Stimulated activated CD8-positive, alpha-beta memory T cell treated with anti-CD3 and anti-CD28 coated beads, Interleukin-2, amount 100 ng/mL, for 48 hours (primary cell): ENCODE results near the gene STXBP4.

ENCODE experiments used
- DNase-seq, 2 donors: peaks; one replicate each; pipeline ENCODE4 v3.0.0-alpha.2; 2020; ENCODE audit warnings: low read depth in 2 of 2

STXBP4 gene

DNA sequence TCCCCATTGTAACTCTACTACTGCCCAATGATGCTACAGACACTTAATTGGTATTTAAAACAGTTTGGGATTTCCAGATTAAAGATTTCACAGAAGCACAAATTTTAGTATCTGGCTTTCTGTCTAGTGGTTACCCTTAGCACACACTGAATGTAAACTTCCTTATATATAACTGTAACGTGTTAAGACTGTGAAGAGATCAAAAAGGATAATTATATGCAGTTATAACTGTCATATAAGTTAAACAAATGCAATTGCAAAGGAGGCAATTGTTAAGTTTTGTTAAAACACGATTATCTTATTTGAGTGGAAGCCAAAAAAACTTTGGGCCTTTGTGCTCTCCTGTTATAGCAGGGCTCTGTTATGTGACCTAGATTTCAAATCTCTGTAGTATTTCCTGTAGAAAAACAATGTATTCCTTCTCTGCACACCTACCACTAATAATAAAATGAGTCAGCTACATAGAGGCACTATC, 147.9 kb downstream of the STXBP4 start:
- DNase-seq, result no peak

DNA sequence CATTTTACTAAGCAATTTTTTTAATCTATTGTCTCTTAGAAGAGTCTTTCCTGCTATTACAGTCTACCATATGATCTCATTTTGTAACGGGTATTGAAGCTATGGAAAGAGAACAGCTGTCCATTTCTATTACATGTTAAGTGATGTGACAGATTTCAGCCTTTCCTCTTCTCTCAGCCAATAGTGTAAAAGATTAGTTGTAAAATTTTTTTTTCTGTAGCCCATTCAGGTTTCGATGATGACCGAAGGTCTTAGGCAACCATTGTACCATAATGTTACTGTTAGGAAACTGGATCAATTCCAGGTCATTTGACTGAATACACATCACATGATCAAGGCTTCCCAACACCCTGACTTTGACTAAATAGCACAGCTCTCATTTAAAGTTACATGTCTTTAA, 148.6 kb downstream of the STXBP4 start:
- no peak for DNase-seq

DNA sequence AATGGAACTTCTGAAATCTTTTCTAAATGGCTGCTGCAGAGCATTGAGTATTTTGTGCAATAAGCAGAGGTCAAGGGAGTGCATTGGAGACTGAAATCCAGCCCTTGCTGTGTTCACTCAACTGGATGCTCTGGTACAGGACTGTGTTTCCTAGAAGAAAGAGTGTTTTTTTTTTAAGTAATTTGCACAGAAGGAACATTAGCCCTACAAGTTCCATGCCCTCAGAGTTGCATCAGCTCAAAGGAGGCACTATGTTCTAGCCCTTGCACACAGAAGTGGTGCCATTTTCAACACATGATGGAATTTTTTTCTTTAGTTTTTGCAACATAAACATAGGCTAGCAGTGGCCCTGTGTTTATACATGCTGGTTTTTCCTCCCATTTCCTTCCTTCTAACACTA, 152.1 kb downstream of the STXBP4 start:
- no peak for DNase-seq

DNA sequence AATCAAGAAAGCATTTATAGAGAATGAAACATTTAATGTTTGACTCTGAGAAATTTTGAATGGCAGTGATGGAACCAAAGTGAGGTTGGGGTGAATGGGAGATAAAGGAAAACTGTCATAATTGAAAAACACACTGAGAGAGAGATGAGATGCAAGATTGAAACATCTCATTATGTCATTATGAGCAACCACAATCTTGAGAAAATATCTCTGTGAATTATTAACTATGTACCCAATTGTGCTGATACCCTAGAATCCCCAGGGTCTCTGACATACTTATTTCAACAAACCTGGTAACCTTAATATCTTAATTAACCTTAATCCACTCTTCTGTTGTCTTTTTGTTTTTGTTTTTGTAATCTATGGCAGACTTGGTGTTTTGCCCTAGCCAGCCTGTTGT, 152.7 kb downstream of the STXBP4 start:
- DNase-seq, result no peak

DNA sequence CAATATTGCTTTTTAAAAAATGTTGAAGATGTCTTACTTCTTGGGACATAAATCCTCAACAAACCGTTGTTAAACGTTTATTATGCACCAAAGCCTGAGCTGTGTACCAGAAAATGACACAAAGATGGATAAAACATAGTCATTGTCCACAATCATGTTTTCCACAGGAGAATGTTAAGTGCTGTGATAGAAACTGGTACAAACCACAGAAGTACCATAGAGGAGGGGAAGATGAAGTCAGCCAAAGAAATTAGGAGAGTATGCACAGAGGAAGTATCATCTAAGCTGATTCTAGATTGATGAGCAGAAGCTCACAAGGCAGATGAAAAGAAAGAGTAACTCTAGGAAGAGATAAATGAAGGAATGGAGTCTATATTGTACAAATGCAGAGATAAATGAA, 153.5 kb downstream of the STXBP4 start:
- DNase-seq, result no peak

DNA sequence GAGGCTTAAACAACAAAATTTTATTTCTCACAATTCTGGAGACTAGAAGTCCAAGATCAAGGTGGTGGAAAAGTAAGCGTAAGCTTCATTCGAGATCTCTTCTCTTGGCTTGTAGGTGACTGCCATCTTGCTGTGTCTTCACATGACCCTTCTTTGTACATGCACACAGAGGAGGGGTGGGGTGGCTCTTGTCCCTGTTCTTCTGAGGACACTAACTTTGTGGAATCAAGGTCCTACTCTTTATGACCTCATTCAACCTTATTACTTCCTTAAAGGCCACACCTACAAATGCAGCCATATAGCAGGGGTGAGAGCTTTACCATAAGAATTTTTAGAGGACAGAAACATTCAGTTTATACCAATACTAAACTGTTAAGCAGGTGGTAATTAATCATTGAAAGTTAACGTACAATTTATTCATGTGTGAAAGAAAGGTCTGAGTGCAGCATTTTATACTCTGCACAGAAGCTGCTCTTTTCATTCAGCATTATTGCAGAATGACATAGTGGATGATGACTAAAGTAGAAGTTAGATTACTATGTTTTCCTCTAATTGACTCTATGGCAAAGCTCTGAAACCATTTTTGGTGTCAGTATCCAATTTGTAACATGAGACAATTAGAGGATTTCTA, 156.3 kb downstream of the STXBP4 start:
- no peak for DNase-seq

DNA sequence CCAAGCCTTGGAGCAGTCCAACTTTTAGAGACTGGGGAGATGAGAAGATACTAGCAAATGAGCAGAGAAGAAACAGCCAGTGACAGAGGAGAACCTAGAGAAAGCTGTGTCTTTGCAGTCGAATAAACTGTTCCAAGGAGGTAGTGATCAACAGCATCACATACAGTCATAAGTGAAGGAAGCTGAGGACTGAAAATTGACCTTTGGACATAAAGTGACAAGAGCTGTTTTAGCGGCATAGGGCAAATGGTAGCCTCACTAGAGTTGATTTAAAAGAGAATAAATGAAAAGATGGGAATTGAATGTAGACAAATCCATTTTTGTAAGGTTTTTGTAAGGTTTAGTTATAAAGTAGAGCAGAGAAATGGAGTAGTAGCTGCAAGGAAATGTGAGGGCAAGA, 165.0 kb downstream of the STXBP4 start:
- no peak for DNase-seq

DNA sequence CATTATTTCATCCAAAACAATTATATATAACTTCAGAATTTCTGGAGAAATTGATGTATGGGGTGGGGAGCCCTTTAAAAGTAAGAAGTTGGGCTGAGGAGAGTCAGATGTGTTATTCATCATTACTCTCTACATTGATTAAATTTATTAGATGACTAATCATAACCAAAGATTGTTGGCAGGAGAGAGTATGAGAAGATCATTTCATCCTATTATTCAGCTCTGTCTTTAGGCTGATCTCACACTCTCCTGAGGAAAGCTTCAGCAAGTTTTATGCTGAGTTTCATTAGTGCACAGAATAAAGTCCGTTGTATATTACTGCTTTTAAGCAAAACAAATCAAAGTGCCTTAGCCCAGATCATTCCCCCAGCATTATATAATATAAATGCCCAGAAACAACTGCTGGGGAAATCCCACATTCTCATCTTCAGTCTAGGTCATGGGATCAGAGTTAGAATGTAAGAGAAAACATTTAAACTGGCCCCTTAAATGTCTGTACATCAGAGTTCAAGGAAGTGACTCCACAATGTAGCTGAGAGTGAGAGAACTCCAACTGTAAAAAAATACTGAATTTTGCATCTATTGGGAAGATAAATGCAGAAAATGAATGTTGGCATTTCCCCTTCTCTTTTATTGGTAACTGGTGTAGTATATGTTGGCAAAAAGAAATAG, 166.1 kb downstream of the STXBP4 start:
- no peak for DNase-seq

DNA sequence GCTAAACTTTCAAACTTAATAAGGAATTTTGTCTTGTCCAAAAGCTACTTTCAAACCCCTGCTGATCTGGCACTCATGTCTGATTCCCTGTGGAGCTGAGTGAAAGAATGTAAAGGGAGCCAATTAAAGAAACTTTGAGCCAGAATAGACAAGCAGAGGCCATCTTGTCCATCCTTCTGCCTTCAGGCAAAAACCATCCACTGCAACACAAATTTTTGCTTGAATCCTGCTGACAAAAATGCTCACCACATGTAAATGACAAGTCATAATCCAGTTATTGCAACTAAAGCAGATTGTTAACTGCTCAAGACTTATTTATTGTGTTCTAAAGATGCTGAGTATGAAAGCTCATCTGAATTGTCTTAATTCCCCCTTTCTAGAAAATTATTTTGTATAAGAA, 172.2 kb downstream of the STXBP4 start:
- no peak for DNase-seq

DNA sequence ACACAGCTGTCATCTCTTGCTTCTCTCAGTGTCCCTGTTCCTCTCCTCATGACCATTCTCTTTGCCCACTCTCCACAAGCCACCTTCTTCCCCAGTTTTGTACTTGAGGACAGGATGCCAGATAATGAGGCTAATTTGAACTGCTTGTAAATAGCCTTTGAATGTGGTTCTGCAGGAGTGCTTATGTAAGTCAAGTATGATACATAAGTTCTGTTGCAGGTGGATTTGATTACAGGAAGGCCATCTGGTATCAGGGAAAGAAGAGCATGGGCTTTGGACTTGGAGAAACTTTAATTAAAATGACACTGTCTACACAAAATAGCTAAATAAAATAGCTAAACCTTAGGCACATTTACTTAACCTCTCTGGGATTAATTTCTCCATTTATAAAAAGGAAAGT, 176.0 kb downstream of the STXBP4 start:
- DNase-seq, result no peak

DNA sequence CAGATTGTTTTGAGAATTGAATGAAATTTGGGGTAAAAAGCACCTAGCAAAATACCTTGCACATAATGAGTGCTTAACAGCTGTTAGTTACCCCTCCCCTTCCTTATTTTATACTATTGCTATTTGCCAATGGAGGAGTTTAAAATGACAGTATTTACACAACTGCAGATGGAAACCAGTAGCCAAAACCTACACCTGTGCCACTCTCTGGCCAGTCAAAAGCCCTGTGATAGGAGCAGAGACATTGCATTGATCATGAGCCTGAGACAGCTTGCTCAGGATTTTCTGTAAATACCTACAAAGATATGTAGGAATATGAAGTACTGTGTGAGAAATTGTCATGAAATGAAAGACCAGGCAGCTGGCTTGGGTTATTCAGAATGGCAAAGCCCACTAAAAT, 180.9 kb downstream of the STXBP4 start:
- no peak for DNase-seq

DNA sequence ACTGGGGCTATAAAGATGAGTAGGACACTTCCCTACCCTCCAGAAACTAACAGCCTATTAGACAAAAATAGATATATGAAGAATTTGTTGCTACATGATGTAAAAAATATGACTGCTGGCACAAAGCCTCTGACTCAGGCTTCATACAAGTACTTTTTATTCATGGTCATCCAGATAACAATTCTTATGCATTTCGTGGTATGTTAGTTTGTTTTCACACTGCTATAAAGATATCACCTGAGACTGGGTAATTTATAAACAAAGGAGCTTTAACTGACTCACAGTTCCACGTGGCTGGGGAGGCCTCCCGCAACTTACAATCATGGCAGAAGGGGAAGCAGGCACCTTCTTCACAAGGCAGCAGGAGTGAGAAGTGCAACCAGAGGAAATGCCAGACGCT, 183.7 kb downstream of the STXBP4 start:
- no peak for DNase-seq

DNA sequence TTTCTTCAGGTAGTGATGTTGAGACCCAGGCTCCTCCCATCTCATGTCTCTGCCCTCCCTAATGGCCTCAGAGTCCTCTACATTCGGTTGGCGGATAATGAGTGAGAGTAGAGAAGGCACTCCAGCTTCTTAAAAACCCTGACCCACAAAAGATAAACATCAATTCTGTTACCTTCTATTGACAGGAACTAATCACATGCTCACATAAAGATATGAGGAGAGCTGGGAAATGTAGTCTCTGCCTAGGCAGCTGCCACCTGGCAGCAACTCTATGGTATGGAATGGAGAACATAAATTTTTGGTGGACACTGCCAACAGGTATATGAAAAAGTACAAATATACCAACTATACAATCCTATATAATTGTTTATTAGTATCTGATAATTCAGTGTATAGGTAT, 185.5 kb downstream of the STXBP4 start:
- no peak for DNase-seq

DNA sequence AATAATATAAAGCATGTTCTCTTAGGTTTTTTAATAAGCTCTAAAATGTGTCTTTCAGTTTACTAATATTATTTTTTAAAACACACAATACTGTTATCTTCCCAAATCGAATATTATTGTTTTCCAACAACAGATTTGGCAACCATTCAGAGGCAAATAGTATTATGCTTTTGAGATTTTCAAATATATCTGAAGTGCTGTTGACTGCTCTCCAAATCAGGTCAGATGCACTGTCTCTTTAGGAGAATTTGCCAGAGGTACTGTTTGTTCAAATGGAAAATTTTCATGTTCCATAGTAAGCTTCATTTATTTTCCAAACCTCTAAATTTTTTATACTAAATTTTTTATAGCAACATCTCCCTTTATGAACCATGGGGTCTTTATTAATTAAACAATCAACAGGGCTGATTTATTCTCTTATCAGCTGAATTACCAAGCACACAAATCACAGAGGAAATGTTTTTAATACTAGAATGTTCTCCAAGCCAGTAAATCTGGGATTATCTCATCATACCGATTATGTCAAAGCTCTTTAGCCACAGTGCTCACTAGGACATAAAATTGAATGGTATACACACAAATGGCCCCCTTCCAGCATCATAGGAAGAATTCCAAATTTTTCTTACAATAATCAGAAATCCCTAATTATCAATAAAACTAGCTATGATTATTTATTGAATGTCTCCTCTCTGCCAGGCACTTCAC, 187.4 kb downstream of the STXBP4 start:
- DNase-seq, result no peak

DNA sequence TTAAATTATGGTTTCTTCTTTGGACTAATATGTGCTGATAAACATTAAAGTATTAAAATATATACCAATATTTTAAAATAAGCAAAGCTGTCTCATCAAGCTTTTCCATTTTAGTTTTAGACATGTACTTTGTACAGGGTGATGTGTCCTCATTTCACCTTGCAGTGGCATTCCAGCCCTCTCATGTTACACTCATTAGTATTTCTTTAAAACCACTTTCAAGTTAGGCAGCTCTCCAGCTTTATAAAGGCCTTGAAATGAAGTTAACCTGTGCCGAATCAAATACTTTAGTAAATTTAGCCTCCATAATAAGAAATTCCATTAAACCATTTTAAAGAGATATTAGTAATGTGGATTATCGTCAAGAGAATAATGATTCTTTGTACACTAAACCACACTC, 188.6 kb downstream of the STXBP4 start:
- DNase-seq, result no peak

DNA sequence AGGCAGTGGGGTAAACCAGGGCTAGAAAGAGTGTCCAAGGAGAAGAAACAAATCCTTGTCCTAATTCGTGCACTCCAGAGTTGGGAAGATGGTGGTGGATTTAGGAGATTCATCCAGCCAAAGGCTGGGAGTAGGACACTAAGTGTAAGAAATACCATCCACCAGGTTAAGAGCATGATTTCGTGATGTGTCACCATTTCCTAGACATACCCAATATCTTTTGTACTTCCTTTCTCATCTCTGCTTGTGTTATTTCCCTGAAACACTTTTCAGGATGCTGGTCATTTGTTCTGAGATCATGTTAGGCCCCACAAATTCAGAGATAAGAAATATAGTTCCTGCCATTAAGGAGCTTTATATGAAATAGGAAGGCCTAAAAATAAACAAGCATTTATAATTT, 189.9 kb downstream of the STXBP4 start:
- DNase-seq, result no peak

DNA sequence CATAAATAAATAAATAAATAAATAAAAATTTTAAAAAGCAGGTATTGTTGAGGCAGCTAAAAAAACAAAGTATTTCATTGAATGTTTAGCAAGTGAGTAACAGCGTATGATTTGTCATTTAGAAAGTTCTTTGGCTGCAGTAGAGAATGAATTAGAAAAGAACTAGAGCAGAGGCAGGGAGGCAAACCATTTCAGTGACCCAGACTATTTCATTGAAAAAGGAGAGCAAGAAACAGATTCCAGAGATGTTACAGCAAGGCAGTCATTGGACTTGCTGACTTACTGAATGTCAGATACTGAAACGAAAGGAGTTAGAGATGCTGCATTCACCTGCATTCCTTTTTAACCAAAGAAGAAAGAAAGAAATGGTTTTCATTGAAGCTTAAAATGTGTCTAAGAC, 190.7 kb downstream of the STXBP4 start:
- DNase-seq, result no peak

DNA sequence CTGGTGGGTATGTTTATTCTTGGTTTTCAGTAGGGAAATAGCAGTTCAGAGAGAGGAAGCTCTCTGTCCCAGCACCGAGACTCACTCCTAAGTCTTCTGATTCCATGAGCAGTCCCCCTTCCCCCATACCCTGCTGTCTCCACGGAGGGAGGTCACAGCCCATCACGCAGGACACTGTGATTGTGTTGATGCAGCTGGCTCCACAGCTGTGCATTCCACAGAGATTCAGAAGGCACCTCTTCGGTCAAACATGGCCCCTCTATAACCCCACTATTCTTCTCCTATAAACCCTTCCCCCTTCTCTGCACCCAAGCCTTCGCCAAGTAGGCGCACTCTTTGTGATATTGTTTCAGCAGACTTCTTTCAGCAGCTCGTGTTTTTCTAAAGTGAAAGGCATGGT, 191.9 kb downstream of the STXBP4 start:
- no peak for DNase-seq

DNA sequence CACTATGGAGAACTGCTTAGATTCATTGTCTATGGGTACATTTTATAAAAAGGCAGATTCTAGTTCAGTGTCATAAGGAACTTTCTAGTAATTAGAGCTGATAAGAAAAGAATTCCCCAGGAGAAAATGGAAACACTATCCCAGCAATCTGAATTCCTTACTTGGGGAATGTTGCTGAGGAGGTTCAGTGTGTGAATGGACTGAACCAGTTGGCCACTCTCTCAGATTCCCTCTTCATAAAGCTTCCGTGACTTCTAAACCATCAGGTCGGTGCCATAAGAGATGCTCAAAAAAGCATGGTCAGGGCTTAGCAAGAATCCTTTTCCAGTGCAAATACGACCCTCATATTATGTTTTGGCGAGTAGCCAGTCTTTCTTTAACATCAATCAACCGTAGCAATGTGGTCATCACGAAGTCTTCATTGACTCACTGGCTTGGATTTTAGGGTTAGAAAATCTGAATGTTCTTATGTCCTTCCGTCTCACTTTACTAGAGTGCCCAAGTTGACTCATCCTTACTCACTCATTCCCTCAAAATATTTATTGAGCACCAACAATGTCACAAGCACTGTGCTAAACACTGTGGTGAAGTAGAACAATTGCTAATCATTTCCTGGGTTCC, 193.5 kb downstream of the STXBP4 start:
- no peak for DNase-seq

DNA sequence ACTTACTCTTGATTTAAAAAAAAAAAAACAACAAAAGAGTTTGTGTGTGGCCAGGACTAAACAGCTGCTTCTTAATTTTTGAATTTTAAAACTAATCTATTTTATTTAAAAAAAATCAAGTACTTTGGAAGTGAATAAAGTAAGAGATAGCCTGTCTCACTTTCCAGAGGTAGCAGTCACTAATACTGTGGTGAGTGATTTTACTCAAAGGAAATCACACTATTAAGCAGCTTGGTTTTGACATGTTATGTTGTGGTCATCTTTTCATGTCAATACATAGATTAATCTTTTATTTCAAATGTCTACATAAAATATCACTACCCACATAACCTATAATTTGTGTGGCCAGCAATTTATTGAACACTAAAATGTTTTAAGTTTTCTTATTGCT, 194.0 kb downstream of the STXBP4 start:
- no peak for DNase-seq

DNA sequence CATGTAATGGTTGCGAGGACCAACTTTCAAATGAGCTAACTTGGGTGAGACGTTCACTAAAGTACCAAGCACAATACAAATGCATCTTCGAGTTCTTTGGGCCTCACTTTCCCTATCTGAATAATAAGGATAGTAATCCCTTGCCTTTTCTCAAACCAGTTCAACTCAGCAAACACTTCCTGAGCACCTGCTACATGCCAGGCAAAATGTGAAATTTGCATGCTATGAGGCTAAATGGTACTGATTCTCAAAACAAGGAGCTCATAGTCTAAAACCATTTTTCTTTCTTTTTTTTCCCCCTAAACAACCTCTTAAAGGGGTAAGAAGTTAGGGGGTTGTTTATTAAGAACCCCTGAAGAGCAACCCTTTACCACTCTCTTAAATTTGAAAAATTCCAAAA, 194.8 kb downstream of the STXBP4 start:
- no peak for DNase-seq

DNA sequence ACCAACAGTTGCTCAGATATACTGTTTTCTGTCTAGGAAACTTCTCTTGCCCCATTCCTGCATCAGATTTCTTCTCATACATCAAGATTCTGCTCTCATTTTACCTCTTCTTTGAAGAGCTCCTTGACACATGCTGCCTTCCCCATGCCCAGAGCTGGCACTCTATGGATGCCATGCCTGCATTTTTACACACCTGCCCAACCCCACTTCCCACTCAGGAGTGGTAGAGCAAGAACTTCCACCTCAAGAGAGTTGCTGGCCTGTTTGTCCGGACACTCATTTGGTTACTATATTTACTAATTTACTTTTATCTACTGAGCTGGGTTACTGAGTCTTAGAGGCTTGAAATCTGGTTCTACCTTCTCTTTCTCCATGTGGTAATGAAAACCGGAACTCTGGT, 197.9 kb downstream of the STXBP4 start:
- DNase-seq, result no peak
